Stimulated activated CD8-positive, alpha-beta memory T cell treated with anti-CD3 and anti-CD28 coated beads, Interleukin-12 subunit alpha, Interleukin-12 subunit beta, amount 100 ng/mL, for 1 hour (primary cell): ENCODE results near the gene CKS2.
"Not testable (repeated sequence)": the region's sequence is repeated elsewhere in the genome, so short reads cannot be mapped to it uniquely, and the experiment has no call there.

Experiments used
- DNase-seq: peaks from one replicate; pipeline ENCODE4 v3.0.0-alpha.2; 2020; ENCODE audit warnings: low read depth

CKS2 gene

GRCh38 chr9:89311346-89312221 lies 589 bp downstream of the CKS2 start:
- no peak for DNase-seq

GRCh38 chr9:89312222-89312571 lies 1.2 kb downstream of the CKS2 start:
- DNase-seq = no peak

GRCh38 chr9:89313842-89314241 lies 2.8 kb downstream of the CKS2 start:
- DNase-seq = no peak

- DNase-seq = no peak
Measured at GRCh38 chr9:89314955-89315354, 4.0 kb downstream of the CKS2 start.

GRCh38 chr9:89315482-89315881 lies 4.5 kb downstream of the CKS2 start:
- DNase-seq = no peak

GRCh38 chr9:89317282-89317681 lies 6.3 kb downstream of the CKS2 start:
- DNase-seq = no peak

- DNase-seq = peak; percentile 89
Measured at GRCh38 chr9:89318123-89319014, 7.4 kb downstream of the CKS2 start, which contains the start of gene SECISBP2. Gene SECISBP2, plus strand, starts transcription at chr9:89318500. Its CDS starts 77 bp downstream, at chr9:89318577.

GRCh38 chr9:89319015-89319905 lies 8.3 kb downstream of the CKS2 start:
- no peak for DNase-seq

- no peak for DNase-seq
Measured at GRCh38 chr9:89323390-89323789, 12.4 kb downstream of the CKS2 start.

GRCh38 chr9:89325733-89326132 lies 14.7 kb downstream of the CKS2 start:
- no peak for DNase-seq

GRCh38 chr9:89328064-89328463 lies 17.1 kb downstream of the CKS2 start:
- DNase-seq = no peak

GRCh38 chr9:89329917-89330316 lies 18.9 kb downstream of the CKS2 start:
- DNase-seq = no peak

- no peak for DNase-seq
Measured at GRCh38 chr9:89330513-89330912, 19.5 kb downstream of the CKS2 start.

- no peak for DNase-seq
Measured at GRCh38 chr9:89339807-89340206, 28.8 kb downstream of the CKS2 start.

GRCh38 chr9:89340332-89340731 lies 29.3 kb downstream of the CKS2 start:
- no peak for DNase-seq

GRCh38 chr9:89342213-89342612 lies 31.2 kb downstream of the CKS2 start:
- DNase-seq = no peak

- no peak for DNase-seq
Measured at GRCh38 chr9:89342948-89343347, 32.0 kb downstream of the CKS2 start.

- DNase-seq = not testable (repeated sequence)
Measured at GRCh38 chr9:89343812-89344211, 32.8 kb downstream of the CKS2 start.

GRCh38 chr9:89345476-89345875 lies 34.5 kb downstream of the CKS2 start:
- no peak for DNase-seq

GRCh38 chr9:89346696-89347095 lies 35.7 kb downstream of the CKS2 start:
- DNase-seq = no peak

GRCh38 chr9:89347651-89348050 lies 36.7 kb downstream of the CKS2 start:
- no peak for DNase-seq

GRCh38 chr9:89349607-89350006 lies 38.6 kb downstream of the CKS2 start:
- no peak for DNase-seq
